K562 (cell line): ENCODE results near the gene SHISA7.

Experiments used
- CHD2 ChIP-seq: IDR thresholded peaks from 2 replicates; pipeline ENCODE4 v1.6.1; 2011; ENCODE audit warnings: low read depth, low read length
- FOSL1 ChIP-seq: fragments of 200-800 bp; sonication (Bioruptor generic); conservative IDR thresholded peaks from 2 replicates; pipeline ENCODE4 v1.6.1; 2016; ENCODE audit warnings: missing genetic modification characterization, missing compliant biosample characterization
- GABPA ChIP-seq: fragments of 200-800 bp; sonication (Bioruptor generic); conservative IDR thresholded peaks from 2 replicates; pipeline ENCODE4 v1.6.1; 2016; ENCODE audit warnings: low read depth, missing genetic modification characterization, missing compliant biosample characterization
- GATA2 ChIP-seq: sonication (generic); formaldehyde crosslinking; IDR thresholded peaks from 2 replicates; pipeline ENCODE4 v1.4.0; 2020; ENCODE audit warnings: mild to moderate bottlenecking, missing genetic modification reagents
- PHF21A ChIP-seq: fragments of 450-650 bp; IDR thresholded peaks from 2 replicates; pipeline ENCODE4 v1.6.1; 2017; ENCODE audit warnings: low read depth, borderline replicate concordance
- SMARCC2 ChIP-seq: fragments of 450-650 bp; IDR thresholded peaks from 2 replicates; pipeline ENCODE4 v1.6.1; 2017; ENCODE audit warnings: antibody characterized with exemption, moderate library complexity, mild to moderate bottlenecking, low read depth
- YY1 ChIP-seq, 3 experiments: IDR thresholded peaks; 2 replicates each; pipeline ENCODE4 v1.6.1; 2011; ENCODE audit warnings: low read length in 2 of 3, mild to moderate bottlenecking in 2 of 3, moderate library complexity in 2 of 3, borderline replicate concordance in 1 of 3, control low read depth in 1 of 3, low read depth in 1 of 3; ENCODE audit not compliant: insufficient read depth in 3 of 3, insufficient replicate concordance in 2 of 3, control insufficient read depth in 1 of 3, insufficient read length in 1 of 3; ENCODE audit errors: extremely low read depth in 1 of 3
- TF ChIP-seq, protein P1 (sequence below), 2 experiments: fragments of 450-650 bp; IDR thresholded peaks; 2 replicates each; pipeline ENCODE4 v1.6.1; 2016
- TF ChIP-seq, protein P2 (sequence below): fragments of 250-450 bp; sonication (Bioruptor Pico); IDR thresholded peaks from 2 replicates; pipeline ENCODE4 v1.5.0; 2021; ENCODE audit warnings: mild to moderate bottlenecking, borderline replicate concordance
- TF ChIP-seq, protein P3 (sequence below), 2 experiments: fragments of 450-650 bp in 1 of 2; sonication (generic) in 1 of 2; formaldehyde crosslinking in 1 of 2; IDR thresholded peaks in 1 of 2; conservative IDR thresholded peaks in 1 of 2; 2 replicates each; pipeline versions ENCODE4 v1.6.1 to v1.8.1; 2016 to 2023; ENCODE audit warnings: mild to moderate bottlenecking in 2 of 2, moderate library complexity in 2 of 2, inconsistent platforms in 1 of 2, missing genetic modification reagents in 1 of 2
- TF ChIP-seq, protein P4 (sequence below), 3 experiments: IDR thresholded peaks in 2 of 3; conservative IDR thresholded peaks in 1 of 3; 2 replicates each; pipeline ENCODE4 v1.5.1; 2011 to 2012; ENCODE audit warnings: low read length in 3 of 3, mild to moderate bottlenecking in 3 of 3, control low read depth in 2 of 3, improper control_type of control experiment in 1 of 3, inconsistent platforms in 1 of 3, low read depth in 1 of 3, mixed read lengths in 1 of 3, moderate library complexity in 1 of 3; ENCODE audit not compliant: insufficient read depth in 2 of 3

DNA sequence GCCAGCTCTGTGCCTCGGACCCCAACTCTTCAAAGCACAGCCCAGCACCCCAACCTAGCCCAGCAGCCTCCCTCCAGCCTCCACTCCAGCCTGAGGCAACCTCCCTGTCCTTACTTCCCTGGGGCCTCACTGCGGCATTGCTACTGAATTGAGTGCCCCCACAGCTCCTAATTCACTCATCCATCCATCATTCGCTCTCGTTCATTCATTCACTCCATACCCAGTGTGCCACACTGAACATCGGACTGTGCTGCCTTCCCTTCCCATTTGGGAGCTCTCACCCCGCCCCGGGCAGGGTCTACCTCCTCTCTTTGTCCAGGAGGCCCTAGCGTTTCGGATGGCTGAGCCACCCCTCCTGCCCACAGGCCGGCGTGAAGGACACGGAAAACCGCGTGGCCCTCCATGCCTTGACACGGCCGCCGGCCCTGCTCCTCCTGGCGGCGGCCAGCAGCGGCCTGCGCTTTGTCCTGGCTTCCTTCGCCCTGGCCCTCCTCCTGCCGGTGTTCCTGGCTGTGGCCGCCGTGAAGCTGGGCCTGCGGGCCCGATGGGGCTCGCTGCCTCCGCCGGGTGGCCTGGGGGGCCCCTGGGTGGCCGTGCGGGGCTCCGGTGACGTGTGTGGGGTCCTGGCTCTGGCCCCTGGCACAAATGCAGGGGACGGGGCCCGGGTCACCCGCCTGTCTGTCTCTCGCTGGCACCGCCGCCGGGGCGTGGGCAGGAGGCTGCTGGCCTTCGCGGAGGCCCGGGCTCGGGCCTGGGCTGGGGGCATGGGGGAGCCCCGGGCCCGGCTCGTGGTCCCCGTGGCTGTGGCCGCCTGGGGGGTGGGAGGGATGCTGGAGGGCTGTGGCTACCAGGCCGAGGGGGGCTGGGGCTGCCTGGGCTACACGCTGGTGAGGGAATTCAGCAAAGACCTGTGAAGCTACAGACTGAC, 43.2 kb upstream of the SHISA7 start:
- TF ChIP-seq YY1 (IDR thresholded peaks at IDR 0.05; ENCODE audit: borderline replicate concordance in 1 of 3, control insufficient read depth in 1 of 3, extremely low read depth in 1 of 3, insufficient read depth in 3 of 3, insufficient read length in 1 of 3, insufficient replicate concordance in 2 of 3, low read depth in 1 of 3, low read length in 2 of 3), result no peak
- TF ChIP-seq, protein P1, sequence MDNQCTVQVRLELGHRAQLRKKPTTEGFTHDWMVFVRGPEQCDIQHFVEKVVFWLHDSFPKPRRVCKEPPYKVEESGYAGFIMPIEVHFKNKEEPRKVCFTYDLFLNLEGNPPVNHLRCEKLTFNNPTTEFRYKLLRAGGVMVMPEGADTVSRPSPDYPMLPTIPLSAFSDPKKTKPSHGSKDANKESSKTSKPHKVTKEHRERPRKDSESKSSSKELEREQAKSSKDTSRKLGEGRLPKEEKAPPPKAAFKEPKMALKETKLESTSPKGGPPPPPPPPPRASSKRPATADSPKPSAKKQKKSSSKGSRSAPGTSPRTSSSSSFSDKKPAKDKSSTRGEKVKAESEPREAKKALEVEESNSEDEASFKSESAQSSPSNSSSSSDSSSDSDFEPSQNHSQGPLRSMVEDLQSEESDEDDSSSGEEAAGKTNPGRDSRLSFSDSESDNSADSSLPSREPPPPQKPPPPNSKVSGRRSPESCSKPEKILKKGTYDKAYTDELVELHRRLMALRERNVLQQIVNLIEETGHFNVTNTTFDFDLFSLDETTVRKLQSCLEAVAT (IDR thresholded peaks at IDR 0.05), result no peak
- no peak for TF ChIP-seq SMARCC2
- TF ChIP-seq FOSL1 (tag), result no peak
- TF ChIP-seq, protein P2, sequence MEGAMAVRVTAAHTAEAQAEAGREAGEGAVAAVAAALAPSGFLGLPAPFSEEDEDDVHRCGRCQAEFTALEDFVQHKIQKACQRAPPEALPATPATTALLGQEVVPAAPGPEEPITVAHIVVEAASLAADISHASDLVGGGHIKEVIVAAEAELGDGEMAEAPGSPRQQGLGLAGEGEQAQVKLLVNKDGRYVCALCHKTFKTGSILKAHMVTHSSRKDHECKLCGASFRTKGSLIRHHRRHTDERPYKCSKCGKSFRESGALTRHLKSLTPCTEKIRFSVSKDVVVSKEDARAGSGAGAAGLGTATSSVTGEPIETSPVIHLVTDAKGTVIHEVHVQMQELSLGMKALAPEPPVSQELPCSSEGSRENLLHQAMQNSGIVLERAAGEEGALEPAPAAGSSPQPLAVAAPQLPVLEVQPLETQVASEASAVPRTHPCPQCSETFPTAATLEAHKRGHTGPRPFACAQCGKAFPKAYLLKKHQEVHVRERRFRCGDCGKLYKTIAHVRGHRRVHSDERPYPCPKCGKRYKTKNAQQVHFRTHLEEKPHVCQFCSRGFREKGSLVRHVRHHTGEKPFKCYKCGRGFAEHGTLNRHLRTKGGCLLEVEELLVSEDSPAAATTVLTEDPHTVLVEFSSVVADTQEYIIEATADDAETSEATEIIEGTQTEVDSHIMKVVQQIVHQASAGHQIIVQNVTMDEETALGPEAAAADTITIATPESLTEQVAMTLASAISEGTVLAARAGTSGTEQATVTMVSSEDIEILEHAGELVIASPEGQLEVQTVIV, result no peak
- no peak for TF ChIP-seq PHF21A
- no peak for TF ChIP-seq GATA2 (CRISPR knock-in tag)
- no peak for TF ChIP-seq GABPA (tag)
- TF ChIP-seq, protein P3, sequence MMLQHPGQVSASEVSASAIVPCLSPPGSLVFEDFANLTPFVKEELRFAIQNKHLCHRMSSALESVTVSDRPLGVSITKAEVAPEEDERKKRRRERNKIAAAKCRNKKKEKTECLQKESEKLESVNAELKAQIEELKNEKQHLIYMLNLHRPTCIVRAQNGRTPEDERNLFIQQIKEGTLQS (IDR thresholded peaks at IDR 0.05), result no peak; the same call in 1 of the 2 replicates
- TF ChIP-seq, protein P3 (CRISPR knock-in tag; conservative IDR thresholded peaks at IDR 0.05), result no peak
- TF ChIP-seq, protein P4, sequence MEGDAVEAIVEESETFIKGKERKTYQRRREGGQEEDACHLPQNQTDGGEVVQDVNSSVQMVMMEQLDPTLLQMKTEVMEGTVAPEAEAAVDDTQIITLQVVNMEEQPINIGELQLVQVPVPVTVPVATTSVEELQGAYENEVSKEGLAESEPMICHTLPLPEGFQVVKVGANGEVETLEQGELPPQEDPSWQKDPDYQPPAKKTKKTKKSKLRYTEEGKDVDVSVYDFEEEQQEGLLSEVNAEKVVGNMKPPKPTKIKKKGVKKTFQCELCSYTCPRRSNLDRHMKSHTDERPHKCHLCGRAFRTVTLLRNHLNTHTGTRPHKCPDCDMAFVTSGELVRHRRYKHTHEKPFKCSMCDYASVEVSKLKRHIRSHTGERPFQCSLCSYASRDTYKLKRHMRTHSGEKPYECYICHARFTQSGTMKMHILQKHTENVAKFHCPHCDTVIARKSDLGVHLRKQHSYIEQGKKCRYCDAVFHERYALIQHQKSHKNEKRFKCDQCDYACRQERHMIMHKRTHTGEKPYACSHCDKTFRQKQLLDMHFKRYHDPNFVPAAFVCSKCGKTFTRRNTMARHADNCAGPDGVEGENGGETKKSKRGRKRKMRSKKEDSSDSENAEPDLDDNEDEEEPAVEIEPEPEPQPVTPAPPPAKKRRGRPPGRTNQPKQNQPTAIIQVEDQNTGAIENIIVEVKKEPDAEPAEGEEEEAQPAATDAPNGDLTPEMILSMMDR (IDR thresholded peaks at IDR 0.05 in 2 of 3, conservative IDR thresholded peaks at IDR 0.05 in 1 of 3; ENCODE audit: insufficient read depth in 2 of 3, low read depth in 1 of 3, low read length in 3 of 3), result no peak
- no peak for TF ChIP-seq CHD2
